ENCODE results near the gene FAM13B.
"Not testable (repeated sequence)": the region's sequence is repeated elsewhere in the genome, so short reads cannot be mapped to it uniquely, and the experiment has no call there.

FAM13B gene

DNA sequence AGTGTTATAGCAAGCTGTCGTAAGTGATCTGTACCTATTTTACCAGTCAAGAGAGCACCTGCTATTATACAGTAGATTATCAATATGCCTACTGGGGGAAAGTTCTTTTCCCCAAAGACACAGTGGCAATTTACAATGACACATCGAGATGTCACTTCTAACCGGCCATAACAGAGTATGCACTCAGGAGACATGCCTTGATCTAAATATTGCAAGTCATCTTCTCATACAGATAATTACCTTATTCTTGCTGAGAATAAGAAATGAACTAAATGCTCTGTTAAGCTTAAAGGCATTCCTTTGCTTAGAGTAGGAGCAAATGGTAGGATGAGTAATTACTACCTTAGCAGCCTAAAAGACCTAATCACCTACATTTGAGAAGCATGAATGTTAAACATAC is 72.1 kb downstream of the FAM13B start:
- TF ChIP-seq ZNF274 (IDR thresholded peaks at IDR 0.05; ENCODE audit: low read depth, low read length), result no peak
- no peak overlapping the region for H3K4me3 ChIP-seq (ENCODE audit: low read length)

DNA sequence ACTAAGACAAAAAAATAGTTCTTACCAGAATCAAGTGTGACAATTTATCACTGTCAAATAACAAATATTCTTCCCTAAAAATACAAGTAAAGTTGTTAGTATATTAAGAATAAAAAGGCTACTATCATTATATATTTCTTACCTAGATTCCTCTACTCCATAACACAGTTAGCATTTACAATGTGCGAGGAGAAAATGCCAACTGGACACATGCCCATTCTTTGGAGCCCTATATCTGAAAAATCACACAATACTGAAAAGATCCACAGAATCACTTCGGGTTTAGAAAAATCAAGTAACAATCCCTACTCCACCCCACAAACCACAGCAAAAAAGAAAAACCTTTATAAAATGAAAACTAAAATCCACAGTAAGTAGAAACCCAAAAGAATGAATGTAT is 72.7 kb downstream of the FAM13B start:
- no peak for TF ChIP-seq ZNF274 (IDR thresholded peaks at IDR 0.05; ENCODE audit: low read depth, low read length)

DNA sequence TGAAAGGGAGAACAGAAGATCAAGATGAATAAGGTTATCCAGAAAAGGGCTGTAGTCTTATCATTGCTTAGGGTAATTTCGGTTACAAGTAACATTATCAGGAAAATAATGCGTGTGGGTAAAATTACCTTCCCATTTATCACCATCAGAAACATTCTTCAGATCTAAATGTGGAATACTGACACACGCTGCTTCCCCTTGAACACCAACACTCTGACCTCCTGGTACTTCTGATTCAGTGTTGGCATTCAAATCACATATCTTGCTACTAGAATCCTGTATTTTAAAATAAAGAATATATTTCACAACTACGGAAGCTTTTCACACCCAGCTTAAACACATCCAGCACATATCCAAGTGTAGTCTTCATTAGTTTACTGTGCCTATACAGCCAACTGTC is 73.4 kb downstream of the FAM13B start:
- no peak overlapping the region for H3K4me3 ChIP-seq (ENCODE audit: low read length)
- no peak for TF ChIP-seq ZNF274 (IDR thresholded peaks at IDR 0.05; ENCODE audit: low read depth, low read length)

More for the DNA sequence above, 72.7 kb downstream of the FAM13B start:
- H3K4me3 ChIP-seq (ENCODE audit: low read length), result no peak overlapping the region

DNA sequence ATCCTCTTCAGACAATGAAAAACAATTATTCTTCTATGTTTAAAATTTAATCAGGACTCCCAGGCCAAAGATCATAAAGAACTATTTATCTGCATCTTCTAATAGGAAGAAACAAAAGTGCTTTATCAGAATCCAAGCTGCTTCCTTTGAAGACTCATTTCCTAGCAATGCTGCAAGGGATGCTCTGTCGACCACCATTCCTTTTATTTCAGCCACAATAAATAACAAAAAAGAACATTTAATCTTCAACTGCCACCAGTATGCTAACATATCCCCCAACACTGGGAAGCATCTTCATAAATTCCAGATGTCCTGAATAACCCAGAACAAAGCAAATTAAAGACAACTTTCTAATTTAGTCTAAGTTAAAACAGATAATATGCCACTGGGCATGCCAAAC is 74.9 kb downstream of the FAM13B start:
- TF ChIP-seq ZNF274 (IDR thresholded peaks at IDR 0.05; ENCODE audit: low read depth, low read length), result no peak
- no peak overlapping the region for H3K4me3 ChIP-seq (ENCODE audit: low read length)

DNA sequence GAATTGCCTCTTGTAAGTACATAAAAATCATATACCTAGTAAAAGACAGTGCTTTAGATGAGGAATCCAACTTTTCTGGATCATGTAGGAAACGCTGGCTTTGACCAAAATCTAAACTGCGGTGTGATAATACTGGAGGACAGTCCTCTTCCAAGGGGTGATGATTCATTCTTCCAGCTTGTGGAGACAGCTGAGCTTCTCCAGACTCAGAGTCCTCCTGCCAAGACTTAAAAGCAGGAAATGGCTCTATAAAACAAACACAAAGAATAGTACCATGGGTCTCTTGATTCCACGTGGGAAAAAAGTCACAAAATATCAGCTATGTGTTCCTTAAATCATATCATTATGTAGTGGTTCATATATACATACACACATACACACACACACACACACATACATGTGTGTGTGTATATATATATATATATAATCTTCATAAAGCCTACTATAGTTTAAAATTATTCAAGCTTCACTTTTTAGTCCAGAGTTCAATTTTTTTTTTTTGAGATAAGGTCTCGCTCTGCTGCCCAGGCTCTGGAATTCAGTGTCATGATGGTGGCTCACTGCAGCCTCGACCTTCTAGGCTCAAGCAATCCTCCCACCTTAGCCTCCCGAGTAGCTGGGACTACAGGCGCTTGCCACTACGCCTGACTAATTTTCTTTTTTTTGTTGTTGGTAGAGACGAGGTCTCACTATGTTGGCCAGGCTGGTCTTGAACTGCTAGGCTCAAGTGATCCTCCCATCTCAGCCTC is 78.6 kb downstream of the FAM13B start:
- no peak overlapping the region for H3K4me3 ChIP-seq (ENCODE audit: low read length)
- no peak for TF ChIP-seq ZNF274 (IDR thresholded peaks at IDR 0.05; ENCODE audit: low read depth, low read length)

DNA sequence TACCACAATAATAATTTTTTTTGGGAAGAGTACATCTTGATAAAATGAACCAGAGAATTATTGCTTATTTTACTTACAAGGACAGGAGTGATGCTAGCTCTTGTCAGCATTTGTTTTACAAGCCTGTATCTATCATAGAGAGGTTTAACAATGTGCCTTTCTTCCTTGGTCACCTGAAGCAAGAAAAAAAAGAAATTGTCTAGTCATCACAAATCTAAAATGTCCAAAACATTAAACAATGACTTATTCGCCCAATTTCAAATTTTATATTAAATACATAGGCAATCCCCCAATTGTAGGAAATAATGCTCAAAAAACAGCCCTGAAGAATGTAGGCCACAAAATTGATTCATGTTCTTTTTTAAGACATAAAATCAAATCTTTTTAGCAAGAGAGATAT is 87.1 kb downstream of the FAM13B start:
- TF ChIP-seq ZNF274 (IDR thresholded peaks at IDR 0.05; ENCODE audit: low read depth, low read length), result no peak
- no peak overlapping the region for H3K4me3 ChIP-seq (ENCODE audit: low read length)

DNA sequence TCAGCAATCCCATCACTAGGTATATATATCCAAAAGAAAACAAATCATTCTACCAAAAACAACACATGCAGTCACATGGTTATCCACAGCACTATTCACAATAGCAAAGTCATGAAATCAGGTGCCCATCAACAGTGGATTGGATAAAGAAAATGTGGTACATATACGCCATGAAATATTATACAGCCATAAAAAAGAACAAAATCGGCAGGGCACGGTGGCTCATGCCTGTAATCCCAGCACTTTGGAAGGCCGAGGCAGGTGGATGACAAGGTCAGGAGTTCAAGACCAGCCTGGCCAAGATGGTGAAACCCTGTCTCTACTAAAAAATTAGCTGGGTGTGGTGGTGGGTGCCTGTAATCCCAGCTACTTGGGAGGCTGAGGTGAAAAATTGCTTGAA is 88.6 kb downstream of the FAM13B start:
- H3K4me3 ChIP-seq (ENCODE audit: low read length), result not testable (repeated sequence)

DNA sequence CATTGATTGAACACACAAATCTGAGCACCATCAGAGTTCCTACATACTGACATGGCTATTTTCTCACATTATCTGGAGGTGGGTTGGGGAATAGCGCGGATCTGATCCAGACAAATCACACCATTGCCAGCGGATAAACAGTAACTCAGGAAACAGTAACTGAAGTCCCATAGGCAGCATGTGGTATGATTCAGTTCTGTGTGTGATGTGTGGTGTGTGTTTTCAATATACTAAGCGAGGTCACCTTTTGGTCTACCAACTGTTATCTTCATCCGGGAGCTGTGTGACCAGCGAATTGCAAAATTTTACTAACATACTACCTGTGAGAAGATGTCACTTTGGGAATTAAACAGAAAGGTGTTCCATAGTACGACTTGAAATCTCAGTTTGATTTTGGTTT is 93.5 kb downstream of the FAM13B start:
- no peak for TF ChIP-seq ZNF274 (IDR thresholded peaks at IDR 0.05; ENCODE audit: low read depth, low read length)
- H3K4me3 ChIP-seq (ENCODE audit: low read length), result no peak overlapping the region

DNA sequence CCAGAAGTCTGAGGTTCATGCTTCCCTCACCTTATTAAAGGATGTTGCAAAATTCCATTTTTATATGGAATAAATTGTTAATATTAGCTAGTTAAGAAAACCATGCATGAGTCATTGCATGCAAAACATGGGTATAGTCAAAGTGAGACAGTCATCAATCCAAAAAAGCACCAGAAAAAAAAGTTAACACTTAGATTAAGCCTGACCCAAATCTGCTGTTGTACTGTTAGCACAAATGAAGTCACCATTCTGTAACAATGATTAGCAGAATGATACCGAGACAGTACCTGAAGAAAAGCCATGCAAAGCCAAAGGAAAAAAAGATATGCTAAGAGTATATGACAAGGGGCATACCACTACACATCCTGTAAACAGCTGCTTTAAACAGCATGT is 94.1 kb downstream of the FAM13B start:
- no peak for TF ChIP-seq ZNF274 (IDR thresholded peaks at IDR 0.05; ENCODE audit: low read depth, low read length)
- H3K4me3 ChIP-seq (ENCODE audit: low read length), result no peak overlapping the region

DNA sequence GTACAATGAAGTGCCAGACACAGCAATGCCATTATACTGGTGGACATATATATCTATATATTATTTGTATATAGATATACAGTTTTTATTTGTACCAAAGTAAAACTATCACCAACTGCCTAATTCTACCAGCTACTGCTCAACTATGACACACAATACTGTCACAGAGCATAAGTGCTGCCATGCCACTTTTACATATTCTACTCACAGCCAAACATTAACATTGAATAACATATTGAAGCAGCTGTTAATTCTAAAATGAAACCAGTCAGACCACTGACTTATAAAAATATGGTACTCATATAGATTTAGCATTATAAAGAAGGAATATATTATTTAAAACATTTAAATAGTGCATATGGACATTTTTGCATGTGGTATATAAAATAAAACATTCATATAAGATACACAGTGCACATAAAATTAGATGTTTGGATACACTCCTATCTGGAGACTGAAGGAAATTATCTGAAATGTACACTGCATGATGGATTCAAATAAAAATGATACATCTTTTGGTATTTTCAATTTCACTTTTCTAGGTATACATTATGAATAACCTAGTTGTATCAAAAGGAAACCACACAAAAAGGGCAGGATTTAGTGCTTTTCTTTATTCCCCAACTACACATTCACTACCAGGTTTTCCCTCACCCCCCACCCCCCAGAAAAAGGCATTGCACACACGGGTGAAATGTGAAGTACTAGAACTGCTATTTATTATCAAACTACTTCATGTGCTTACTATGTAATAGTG is 94.7 kb downstream of the FAM13B start:
- H3K4me3 ChIP-seq (ENCODE audit: low read length), result no peak overlapping the region
- no peak for TF ChIP-seq ZNF274 (IDR thresholded peaks at IDR 0.05; ENCODE audit: low read depth, low read length)

DNA sequence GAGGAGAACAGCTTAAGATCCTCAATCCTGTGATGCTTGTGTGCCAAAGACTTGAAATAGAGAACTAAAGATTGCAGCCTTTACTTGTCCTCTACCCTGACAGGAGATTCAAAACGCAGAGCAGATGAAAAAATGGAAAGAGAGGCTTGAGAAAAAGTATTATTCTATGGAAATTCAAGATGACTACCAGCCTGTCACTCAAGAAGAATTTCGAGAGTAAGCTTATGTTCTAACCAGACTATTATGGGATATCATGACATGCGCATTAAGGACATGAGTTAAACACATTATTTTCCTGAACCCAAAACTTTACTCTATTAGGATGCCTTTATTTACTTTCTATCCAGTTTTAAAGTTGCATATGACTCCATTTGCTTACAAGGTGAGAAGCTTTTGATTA is 97.2 kb downstream of the FAM13B start:
- no peak for TF ChIP-seq ZNF274 (IDR thresholded peaks at IDR 0.05; ENCODE audit: low read depth, low read length)
- no peak overlapping the region for H3K4me3 ChIP-seq (ENCODE audit: low read length)

DNA sequence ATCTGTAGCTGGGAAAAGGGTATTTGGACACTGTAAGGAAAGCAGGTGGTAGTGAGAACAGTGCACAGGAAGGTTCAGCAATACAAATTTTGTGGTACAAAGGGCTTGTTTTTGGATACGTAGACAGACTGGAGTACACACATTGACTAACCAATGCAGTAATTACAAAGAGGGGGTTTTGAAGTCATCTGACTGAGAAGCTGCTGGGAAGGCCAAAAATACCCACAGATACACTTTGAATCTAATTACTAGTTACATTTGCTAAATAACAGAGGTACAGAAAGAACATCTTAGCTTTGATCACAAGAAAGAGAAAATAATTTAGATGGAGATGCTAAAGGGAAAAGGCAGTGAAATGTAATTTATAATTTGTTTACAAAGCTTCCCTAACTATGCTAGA is 97.7 kb downstream of the FAM13B start:
- H3K4me3 ChIP-seq (ENCODE audit: low read length), result no peak overlapping the region
- no peak for TF ChIP-seq ZNF274 (IDR thresholded peaks at IDR 0.05; ENCODE audit: low read depth, low read length)

DNA sequence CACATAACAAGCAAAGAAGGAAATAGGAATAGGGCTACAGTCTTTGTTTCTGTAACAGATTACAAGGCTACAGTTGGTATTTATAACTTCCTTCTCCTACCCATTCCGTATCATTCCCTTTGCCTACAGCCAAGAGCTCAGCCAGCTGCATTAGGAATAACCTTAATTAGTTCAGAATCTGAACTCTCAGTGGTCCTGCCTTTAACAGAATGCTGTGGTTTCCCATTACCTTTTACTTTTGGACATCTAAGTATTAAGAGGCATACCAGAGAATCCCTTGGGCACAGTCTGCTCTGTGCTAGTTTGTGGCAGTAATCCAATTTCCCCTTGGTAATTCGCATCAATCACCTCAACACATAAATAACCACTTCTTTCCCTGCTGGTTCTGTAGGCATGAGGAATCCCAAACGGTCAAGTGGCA is 99.4 kb downstream of the FAM13B start:
- H3K4me3 ChIP-seq (ENCODE audit: low read length), result no peak overlapping the region
- no peak for TF ChIP-seq ZNF274 (IDR thresholded peaks at IDR 0.05; ENCODE audit: low read depth, low read length)

DNA sequence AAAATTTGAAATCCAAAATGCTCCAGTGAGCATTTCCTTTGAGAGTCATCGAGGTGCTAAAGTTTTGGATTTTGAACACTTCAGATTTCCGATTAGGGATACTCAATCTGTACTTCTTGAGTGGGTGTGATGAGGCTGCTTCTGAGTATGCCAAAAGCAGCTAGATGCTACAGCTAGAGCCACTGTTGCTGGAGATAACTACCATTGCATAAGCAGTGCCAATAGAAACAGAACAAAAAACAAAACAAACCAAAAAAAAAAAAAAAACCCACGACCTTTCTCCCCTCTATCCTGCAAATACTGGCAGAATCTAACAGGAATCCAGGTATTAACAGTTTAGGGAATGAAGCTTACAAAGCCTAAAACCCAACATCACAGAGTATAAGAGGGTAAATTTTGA is 100.1 kb downstream of the FAM13B start:
- no peak overlapping the region for H3K4me3 ChIP-seq (ENCODE audit: low read length)
- no peak for TF ChIP-seq ZNF274 (IDR thresholded peaks at IDR 0.05; ENCODE audit: low read depth, low read length)

DNA sequence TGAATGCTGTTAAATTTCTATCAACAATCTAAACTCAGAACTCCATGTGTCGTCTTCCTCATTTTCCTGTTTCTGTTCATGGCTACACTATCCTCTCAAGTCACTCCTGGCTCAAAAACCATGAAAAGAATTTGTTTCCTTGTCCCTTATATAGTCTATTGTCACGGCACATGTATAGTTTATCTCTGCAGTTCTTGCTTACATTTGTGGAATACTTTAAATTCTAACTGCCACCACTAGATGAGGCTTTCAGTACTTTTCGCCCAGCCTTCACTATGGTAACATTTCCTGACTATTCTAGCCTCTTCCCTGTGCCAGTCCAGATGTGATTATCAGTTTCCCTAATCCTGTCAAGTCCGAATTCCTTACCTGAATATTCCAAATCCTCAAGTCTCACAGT is 109.0 kb downstream of the FAM13B start:
- no peak for TF ChIP-seq ZNF274 (IDR thresholded peaks at IDR 0.05; ENCODE audit: low read depth, low read length)
- no peak overlapping the region for H3K4me3 ChIP-seq (ENCODE audit: low read length)

Data from GM08714 (cell line).